ENCODE measurements around the gene AQP11. TPM values are rescaled to one million over a fixed set of nuclear protein-coding genes. Genes with fewer than 3 reads are reported as not detected.

AQP11 gene
- polyA plus RNA-seq, 1 of the 3 experiments (the other 2 are of a cell fraction), result 1.8 TPM

DNA sequence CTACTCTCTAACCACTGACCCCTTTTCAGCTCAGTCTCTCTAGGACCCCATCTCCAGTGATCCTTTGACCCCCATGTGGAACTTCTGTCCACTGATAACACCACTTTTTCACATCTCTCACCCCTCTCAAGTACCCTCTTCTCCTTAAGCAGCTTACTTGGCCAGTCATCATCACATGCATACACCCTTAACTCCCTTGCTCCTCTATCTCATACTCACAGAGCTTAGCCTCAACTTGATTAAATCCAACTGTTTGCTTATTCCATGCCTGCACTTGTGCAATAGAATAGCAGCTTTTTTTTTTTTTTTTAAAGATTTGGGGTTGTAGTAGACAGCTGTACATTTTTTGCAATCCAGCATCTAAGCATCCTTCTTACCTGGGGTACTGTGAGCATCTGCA lies 22.2 kb downstream of the AQP11 start:
- Histone ChIP-seq H3K9me2 (no peaks in the 10 kb centered on the region), H3K4me3 (ENCODE audit: low read depth in 2 of 2, low read length in 1 of 2) (no peak overlapping the region), H3K79me2 (ENCODE audit: insufficient read depth) (no peaks in the 10 kb centered on the region), H3K4me2 (no peak overlapping the region), H3K9me3 (no peaks in the 10 kb centered on the region), H3K9ac (no peak overlapping the region), H3K27me3 (ENCODE audit: insufficient read depth) (no peaks in the 10 kb centered on the region), H4K20me1 (ENCODE audit: insufficient read depth) (no peaks in the 10 kb centered on the region), H3K36me3 (replicated peaks in 1 of 2; ENCODE audit: control insufficient read depth in 1 of 2, insufficient read depth in 2 of 2, low read length in 1 of 2) (peaks cover 65 to 73% of the 10 kb centered on the region in 2 experiments), H3F3A (replicated peaks; ENCODE audit: insufficient read depth) (no peaks in the 10 kb centered on the region), H3K27ac (ENCODE audit: low read depth in 2 of 2, low read length in 1 of 2) (no peak overlapping the region; a peak in 1 of 4 replicates), H3K4me1 (ENCODE audit: control insufficient read depth in 1 of 2, insufficient read depth in 2 of 2, low read depth in 1 of 2, low read length in 1 of 2) (no peaks in the 10 kb centered on the region; a peak in 1 of 4 replicates), H2AFZ (ENCODE audit: low read depth) (no peak overlapping the region)
- TF ChIP-seq NRF1 (IDR thresholded peaks at IDR 0.05; ENCODE audit: low read depth, low read length), result no peak
- no peak for TF ChIP-seq FOXM1 (IDR thresholded peaks at IDR 0.05; ENCODE audit: low read depth)
- TF ChIP-seq, protein P1, sequence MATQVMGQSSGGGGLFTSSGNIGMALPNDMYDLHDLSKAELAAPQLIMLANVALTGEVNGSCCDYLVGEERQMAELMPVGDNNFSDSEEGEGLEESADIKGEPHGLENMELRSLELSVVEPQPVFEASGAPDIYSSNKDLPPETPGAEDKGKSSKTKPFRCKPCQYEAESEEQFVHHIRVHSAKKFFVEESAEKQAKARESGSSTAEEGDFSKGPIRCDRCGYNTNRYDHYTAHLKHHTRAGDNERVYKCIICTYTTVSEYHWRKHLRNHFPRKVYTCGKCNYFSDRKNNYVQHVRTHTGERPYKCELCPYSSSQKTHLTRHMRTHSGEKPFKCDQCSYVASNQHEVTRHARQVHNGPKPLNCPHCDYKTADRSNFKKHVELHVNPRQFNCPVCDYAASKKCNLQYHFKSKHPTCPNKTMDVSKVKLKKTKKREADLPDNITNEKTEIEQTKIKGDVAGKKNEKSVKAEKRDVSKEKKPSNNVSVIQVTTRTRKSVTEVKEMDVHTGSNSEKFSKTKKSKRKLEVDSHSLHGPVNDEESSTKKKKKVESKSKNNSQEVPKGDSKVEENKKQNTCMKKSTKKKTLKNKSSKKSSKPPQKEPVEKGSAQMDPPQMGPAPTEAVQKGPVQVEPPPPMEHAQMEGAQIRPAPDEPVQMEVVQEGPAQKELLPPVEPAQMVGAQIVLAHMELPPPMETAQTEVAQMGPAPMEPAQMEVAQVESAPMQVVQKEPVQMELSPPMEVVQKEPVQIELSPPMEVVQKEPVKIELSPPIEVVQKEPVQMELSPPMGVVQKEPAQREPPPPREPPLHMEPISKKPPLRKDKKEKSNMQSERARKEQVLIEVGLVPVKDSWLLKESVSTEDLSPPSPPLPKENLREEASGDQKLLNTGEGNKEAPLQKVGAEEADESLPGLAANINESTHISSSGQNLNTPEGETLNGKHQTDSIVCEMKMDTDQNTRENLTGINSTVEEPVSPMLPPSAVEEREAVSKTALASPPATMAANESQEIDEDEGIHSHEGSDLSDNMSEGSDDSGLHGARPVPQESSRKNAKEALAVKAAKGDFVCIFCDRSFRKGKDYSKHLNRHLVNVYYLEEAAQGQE (IDR thresholded peaks at IDR 0.05; ENCODE audit: low read depth, low read length), result no peak
- TF ChIP-seq ELF1 (IDR thresholded peaks at IDR 0.05), result no peak
- TF ChIP-seq, protein P2, sequence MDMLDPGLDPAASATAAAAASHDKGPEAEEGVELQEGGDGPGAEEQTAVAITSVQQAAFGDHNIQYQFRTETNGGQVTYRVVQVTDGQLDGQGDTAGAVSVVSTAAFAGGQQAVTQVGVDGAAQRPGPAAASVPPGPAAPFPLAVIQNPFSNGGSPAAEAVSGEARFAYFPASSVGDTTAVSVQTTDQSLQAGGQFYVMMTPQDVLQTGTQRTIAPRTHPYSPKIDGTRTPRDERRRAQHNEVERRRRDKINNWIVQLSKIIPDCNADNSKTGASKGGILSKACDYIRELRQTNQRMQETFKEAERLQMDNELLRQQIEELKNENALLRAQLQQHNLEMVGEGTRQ (IDR thresholded peaks at IDR 0.05; ENCODE audit: borderline replicate concordance, low read depth, low read length), result no peak
- TF ChIP-seq, protein P3, sequence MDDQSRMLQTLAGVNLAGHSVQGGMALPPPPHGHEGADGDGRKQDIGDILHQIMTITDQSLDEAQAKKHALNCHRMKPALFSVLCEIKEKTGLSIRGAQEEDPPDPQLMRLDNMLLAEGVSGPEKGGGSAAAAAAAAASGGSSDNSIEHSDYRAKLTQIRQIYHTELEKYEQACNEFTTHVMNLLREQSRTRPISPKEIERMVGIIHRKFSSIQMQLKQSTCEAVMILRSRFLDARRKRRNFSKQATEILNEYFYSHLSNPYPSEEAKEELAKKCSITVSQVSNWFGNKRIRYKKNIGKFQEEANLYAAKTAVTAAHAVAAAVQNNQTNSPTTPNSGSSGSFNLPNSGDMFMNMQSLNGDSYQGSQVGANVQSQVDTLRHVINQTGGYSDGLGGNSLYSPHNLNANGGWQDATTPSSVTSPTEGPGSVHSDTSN (IDR thresholded peaks at IDR 0.05), result no peak
- no peak for TF ChIP-seq EZH2phosphoT487 (IDR thresholded peaks at IDR 0.05; ENCODE audit: borderline replicate concordance, low read depth)
- TF ChIP-seq, protein P4, sequence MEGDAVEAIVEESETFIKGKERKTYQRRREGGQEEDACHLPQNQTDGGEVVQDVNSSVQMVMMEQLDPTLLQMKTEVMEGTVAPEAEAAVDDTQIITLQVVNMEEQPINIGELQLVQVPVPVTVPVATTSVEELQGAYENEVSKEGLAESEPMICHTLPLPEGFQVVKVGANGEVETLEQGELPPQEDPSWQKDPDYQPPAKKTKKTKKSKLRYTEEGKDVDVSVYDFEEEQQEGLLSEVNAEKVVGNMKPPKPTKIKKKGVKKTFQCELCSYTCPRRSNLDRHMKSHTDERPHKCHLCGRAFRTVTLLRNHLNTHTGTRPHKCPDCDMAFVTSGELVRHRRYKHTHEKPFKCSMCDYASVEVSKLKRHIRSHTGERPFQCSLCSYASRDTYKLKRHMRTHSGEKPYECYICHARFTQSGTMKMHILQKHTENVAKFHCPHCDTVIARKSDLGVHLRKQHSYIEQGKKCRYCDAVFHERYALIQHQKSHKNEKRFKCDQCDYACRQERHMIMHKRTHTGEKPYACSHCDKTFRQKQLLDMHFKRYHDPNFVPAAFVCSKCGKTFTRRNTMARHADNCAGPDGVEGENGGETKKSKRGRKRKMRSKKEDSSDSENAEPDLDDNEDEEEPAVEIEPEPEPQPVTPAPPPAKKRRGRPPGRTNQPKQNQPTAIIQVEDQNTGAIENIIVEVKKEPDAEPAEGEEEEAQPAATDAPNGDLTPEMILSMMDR (IDR thresholded peaks at IDR 0.05), result no peak
- TF ChIP-seq, protein P5, sequence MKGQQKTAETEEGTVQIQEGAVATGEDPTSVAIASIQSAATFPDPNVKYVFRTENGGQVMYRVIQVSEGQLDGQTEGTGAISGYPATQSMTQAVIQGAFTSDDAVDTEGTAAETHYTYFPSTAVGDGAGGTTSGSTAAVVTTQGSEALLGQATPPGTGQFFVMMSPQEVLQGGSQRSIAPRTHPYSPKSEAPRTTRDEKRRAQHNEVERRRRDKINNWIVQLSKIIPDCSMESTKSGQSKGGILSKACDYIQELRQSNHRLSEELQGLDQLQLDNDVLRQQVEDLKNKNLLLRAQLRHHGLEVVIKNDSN (IDR thresholded peaks at IDR 0.05; ENCODE audit: borderline replicate concordance, low read depth), result no peak
- no peak for TF ChIP-seq EP300 (IDR thresholded peaks at IDR 0.05; ENCODE audit: borderline replicate concordance in 1 of 2, low read depth in 1 of 2, low read length in 1 of 2)
- no peak for TF ChIP-seq FOXJ3 (CRISPR knock-in tag; IDR thresholded peaks at IDR 0.05)
- no peak for TF ChIP-seq SIN3A (IDR thresholded peaks at IDR 0.05; ENCODE audit: borderline replicate concordance, low read depth, low read length)
- TF ChIP-seq TAF1 (IDR thresholded peaks at IDR 0.05; ENCODE audit: borderline replicate concordance, low read depth, low read length), result no peak
- TF ChIP-seq NFIC (IDR thresholded peaks at IDR 0.05; ENCODE audit: borderline replicate concordance), result no peak
- TF ChIP-seq, protein P6, sequence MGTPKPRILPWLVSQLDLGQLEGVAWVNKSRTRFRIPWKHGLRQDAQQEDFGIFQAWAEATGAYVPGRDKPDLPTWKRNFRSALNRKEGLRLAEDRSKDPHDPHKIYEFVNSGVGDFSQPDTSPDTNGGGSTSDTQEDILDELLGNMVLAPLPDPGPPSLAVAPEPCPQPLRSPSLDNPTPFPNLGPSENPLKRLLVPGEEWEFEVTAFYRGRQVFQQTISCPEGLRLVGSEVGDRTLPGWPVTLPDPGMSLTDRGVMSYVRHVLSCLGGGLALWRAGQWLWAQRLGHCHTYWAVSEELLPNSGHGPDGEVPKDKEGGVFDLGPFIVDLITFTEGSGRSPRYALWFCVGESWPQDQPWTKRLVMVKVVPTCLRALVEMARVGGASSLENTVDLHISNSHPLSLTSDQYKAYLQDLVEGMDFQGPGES (IDR thresholded peaks at IDR 0.05; ENCODE audit: low read depth, low read length), result no peak
- no peak for TF ChIP-seq CHD2 (IDR thresholded peaks at IDR 0.05; ENCODE audit: low read length, partially characterized antibody)
- TF ChIP-seq YY1 (IDR thresholded peaks at IDR 0.05; ENCODE audit: low read depth), result no peak
- ChIA-PET POLR2A (no interaction called here), CTCF (interaction anchor here (1.0 to 1.7 kb wide), 3 partner anchors 14 to 566 kb away, joined by 3 to 6 read pairs (median 3); no protein-coding TSS in a partner anchor)
- DNase-seq, result no peak
